ENCODE data around the gene RIPK3.

Gene RIPK3

GRCh38 chr14:24300326-24300980, 39.3 kb downstream of the RIPK3 start:
- no peak for FAIRE-seq

GRCh38 chr14:24299255-24300191, 40.3 kb downstream of the RIPK3 start, which contains the start of the genes DHRS1 and NOP9:
Gene DHRS1, minus strand, starts transcription at chr14:24299780. Its CDS starts 674 bp downstream, at chr14:24299106.
Gene NOP9, plus strand, starts transcription at chr14:24299850. Its CDS starts 105 bp downstream, at chr14:24299955.
- FAIRE-seq = no peak

- FAIRE-seq = no peak
Observed at GRCh38 chr14:24298892-24299254, 40.9 kb downstream of the RIPK3 start.

- FAIRE-seq = no peak
Observed at GRCh38 chr14:24297190-24297964, 42.4 kb downstream of the RIPK3 start.

- FAIRE-seq = no peak
Observed at GRCh38 chr14:24296341-24297157, 43.2 kb downstream of the RIPK3 start.

- no peak for FAIRE-seq
Observed at GRCh38 chr14:24293525-24293924, 46.3 kb downstream of the RIPK3 start.

GRCh38 chr14:24292118-24292807, 47.5 kb downstream of the RIPK3 start:
- no peak for FAIRE-seq

GRCh38 chr14:24291446-24292117, 48.2 kb downstream of the RIPK3 start:
- no peak for FAIRE-seq

GRCh38 chr14:24290746-24291145, 49.0 kb downstream of the RIPK3 start:
- no peak for FAIRE-seq

- no peak for FAIRE-seq
Observed at GRCh38 chr14:24289649-24290280, 50.0 kb downstream of the RIPK3 start.

- FAIRE-seq = no peak
Observed at GRCh38 chr14:24286996-24287395, 52.8 kb downstream of the RIPK3 start.

Data from colon (tissue), 2 donors.